ENCODE measurements around the gene ZFYVE9.
"Not testable (repeated sequence)": the region's sequence is repeated elsewhere in the genome, so short reads cannot be mapped to it uniquely, and the experiment has no call there.

ZFYVE9 gene, protein sequence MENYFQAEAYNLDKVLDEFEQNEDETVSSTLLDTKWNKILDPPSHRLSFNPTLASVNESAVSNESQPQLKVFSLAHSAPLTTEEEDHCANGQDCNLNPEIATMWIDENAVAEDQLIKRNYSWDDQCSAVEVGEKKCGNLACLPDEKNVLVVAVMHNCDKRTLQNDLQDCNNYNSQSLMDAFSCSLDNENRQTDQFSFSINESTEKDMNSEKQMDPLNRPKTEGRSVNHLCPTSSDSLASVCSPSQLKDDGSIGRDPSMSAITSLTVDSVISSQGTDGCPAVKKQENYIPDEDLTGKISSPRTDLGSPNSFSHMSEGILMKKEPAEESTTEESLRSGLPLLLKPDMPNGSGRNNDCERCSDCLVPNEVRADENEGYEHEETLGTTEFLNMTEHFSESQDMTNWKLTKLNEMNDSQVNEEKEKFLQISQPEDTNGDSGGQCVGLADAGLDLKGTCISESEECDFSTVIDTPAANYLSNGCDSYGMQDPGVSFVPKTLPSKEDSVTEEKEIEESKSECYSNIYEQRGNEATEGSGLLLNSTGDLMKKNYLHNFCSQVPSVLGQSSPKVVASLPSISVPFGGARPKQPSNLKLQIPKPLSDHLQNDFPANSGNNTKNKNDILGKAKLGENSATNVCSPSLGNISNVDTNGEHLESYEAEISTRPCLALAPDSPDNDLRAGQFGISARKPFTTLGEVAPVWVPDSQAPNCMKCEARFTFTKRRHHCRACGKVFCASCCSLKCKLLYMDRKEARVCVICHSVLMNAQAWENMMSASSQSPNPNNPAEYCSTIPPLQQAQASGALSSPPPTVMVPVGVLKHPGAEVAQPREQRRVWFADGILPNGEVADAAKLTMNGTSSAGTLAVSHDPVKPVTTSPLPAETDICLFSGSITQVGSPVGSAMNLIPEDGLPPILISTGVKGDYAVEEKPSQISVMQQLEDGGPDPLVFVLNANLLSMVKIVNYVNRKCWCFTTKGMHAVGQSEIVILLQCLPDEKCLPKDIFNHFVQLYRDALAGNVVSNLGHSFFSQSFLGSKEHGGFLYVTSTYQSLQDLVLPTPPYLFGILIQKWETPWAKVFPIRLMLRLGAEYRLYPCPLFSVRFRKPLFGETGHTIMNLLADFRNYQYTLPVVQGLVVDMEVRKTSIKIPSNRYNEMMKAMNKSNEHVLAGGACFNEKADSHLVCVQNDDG (N-terminal part only)

DNA sequence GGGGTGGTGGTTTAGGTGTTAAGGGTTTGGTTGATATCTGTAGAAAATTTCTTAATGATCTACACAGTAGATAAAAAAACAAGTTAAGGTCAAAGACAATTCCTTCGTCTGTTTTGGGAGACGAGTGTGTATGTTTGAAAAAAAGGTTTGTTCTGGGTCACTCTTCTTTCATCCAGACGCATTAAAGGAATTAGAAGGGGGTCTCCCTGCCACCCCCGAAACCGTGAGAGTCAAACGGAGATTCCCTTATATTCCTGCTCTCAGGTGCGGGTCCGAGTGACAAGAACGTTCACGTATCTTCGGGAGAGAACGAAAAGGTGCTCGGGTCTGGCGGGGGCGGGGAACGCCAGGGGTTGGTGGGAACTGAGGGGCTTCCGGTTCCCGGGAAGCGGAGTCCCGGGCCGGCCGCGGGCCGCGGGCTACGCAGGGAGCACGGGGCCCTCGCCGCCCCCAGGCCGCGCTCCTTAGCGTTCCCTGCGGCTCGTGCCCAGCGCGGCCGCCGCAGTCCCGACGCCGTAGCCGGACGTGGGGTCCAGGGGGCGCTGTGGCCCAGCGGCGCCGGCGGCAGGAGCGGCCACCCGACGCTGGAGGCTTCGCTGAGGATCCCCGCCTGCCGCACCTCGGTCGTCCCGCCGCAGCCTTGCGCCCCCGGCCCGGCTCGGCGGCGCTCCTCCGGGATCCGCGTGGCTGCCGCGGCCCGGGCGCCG lies at the start of gene ZFYVE9:
TSS of gene ZFYVE9 (plus strand) at position 577 of the 707 bp plus-strand sequence. CDS start 91,118 bp downstream, outside the sequence.
- Histone ChIP-seq H3K27ac (ENCODE audit: low read depth, low read length) (peak within 1 kb of the TSS; percentile 87), H3K27me3 (ENCODE audit: control insufficient read depth, insufficient read depth, low read length) (peaks cover 7% of the 10 kb centered on the region; the same call in 1 of the 2 replicates)

DNA sequence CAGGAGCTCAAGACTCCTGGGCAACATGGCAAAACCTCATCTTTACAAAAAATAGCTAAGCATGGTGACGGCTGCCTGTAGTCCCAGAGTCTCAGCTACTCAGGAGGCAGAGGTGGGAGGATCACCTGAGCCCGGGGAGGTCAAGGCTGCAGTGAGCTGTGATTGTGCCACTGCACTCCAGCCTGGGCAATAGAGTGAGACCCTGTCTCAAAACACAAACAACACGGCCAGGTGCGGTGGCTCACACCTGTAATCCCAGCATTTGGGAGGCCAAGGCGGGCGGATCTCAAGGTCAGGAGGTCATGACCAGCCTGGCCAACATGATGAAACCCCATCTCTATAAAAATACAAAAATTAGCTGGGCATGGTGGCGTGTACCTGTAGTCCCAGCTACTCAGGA lies 47.6 kb upstream of the ZFYVE9 start:
- not testable (repeated sequence) for H3K9ac ChIP-seq (ENCODE audit: low read length); H3K4me3 ChIP-seq (ENCODE audit: low read depth, low read length); H3K27ac ChIP-seq (ENCODE audit: low read depth, low read length); H3K9me3 ChIP-seq (ENCODE audit: control insufficient read depth, insufficient read depth, low read depth, low read length); H3K4me1 ChIP-seq (ENCODE audit: control insufficient read depth, insufficient read depth, low read length); H3K27me3 ChIP-seq (ENCODE audit: control insufficient read depth, insufficient read depth, low read length)
- H3K36me3 ChIP-seq (ENCODE audit: control insufficient read depth, insufficient read depth, low read length) = peaks cover 23% of the 10 kb centered on the region

More for the DNA sequence above, at the start of gene ZFYVE9:
- peak within 1 kb of the TSS; percentile 89 for H3K4me3 ChIP-seq (ENCODE audit: low read depth, low read length)
- no peaks in the 10 kb centered on the region for H3K4me1 ChIP-seq (ENCODE audit: control insufficient read depth, insufficient read depth, low read length)
- H3K9me3 ChIP-seq (ENCODE audit: control insufficient read depth, insufficient read depth, low read depth, low read length) = no peaks in the 10 kb centered on the region
- peak within 1 kb of the TSS; percentile 94 for H3K9ac ChIP-seq (ENCODE audit: low read length)
- H3K36me3 ChIP-seq (ENCODE audit: control insufficient read depth, insufficient read depth, low read length) = no peaks in the 10 kb centered on the region

DNA sequence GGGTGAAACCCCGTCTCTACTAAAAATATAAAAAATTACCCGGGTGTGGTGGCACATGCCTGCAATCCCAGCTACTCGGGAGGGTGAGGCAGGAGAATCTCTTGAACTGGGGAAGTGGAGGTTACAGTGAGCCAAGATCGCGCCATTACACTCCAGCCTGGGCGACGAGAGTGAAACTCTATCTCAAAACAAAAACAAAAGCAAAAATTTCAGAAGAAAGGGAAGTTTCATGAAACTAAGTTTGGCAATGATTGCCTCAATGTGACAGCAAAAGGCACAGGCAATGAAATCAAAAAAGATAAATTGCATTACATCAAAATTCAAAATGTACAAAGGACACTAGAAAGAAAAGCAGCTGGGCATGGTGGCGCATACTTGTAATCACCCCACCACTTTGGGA lies 45.7 kb upstream of the ZFYVE9 start:
- H3K4me1 ChIP-seq (ENCODE audit: control insufficient read depth, insufficient read depth, low read length) = no peaks in the 10 kb centered on the region
- H3K9ac ChIP-seq (ENCODE audit: low read length) = no peak overlapping the region
- H3K27me3 ChIP-seq (ENCODE audit: control insufficient read depth, insufficient read depth, low read length) = no peaks in the 10 kb centered on the region
- H3K9me3 ChIP-seq (ENCODE audit: control insufficient read depth, insufficient read depth, low read depth, low read length) = no peaks in the 10 kb centered on the region
- no peak overlapping the region for H3K4me3 ChIP-seq (ENCODE audit: low read depth, low read length)
- H3K36me3 ChIP-seq (ENCODE audit: control insufficient read depth, insufficient read depth, low read length) = peaks cover 5% of the 10 kb centered on the region
- no peak overlapping the region for H3K27ac ChIP-seq (ENCODE audit: low read depth, low read length)

DNA sequence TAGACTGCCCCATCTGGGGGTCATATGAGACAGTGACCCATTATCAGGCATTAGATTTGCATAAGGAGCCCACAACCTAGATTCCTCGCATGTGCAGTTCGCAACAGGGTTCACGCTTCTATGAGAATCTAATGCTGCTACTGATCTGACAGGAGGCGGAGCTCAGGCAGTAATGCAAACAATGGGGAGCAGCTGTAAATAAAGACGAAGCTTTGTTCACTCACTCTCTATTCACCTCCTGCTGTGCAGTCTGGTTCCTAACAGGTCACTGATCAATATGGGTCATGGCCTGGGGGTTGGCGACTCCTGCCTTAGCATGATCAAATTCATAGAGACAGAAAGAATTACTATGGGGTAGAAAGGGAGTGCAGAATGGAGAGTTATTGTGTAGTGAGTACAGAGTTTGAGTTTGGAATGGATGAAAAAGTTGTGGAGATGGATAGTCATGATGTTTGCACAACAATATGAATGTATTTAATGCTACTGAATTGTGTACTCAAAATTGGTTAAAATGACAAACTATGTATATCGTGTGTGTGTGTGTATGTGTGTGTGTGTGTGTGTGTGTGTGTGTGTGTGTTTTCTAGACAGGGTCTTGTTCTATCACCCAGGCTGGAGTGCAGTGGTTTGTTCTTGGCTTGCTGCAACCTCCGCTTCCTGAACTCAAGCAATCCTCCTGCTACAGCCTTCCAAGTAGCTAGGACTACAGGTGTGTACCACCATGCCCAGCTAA lies 43.6 kb upstream of the ZFYVE9 start:
- Histone ChIP-seq H3K36me3 (ENCODE audit: control insufficient read depth, insufficient read depth, low read length) (no peaks in the 10 kb centered on the region), H3K4me1 (ENCODE audit: control insufficient read depth, insufficient read depth, low read length) (peaks cover 3% of the 10 kb centered on the region; the same call in 1 of the 2 replicates), H3K27ac (ENCODE audit: low read depth, low read length) (no peak overlapping the region), H3K27me3 (ENCODE audit: control insufficient read depth, insufficient read depth, low read length) (no peaks in the 10 kb centered on the region), H3K9ac (ENCODE audit: low read length) (no peak overlapping the region), H3K4me3 (ENCODE audit: low read depth, low read length) (no peak overlapping the region), H3K9me3 (ENCODE audit: control insufficient read depth, insufficient read depth, low read depth, low read length) (no peaks in the 10 kb centered on the region)

DNA sequence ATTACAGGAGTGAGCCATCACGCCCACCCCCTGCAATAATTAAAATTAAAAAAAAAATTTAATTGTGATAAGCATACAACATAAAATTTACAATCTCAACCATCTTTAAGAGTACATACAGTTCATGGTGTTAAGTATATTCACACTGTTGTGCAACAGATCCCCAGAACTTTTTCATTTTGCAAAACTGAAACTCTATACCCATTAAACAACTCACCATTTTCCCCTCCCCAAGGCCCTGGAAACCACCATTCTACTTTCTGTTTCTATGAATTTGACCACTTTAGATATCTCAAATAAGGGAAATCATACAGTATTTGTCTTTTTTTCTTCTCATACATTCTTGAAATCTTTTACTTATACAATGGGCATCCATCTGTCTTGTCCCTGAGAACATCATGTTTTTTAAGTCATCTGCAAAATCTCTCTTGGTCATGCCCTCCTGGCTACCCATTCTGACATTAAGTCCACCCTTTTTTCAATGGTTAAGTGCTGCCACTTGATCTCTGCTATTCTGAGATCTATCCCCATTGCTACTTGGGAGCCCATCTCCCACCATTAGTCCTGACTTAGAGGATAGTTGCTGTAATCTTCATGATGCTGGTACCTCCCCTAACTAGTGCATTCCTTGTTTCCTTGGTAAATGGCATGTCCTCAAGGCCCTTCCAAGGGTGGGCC lies 39.4 kb upstream of the ZFYVE9 start:
- H3K27me3 ChIP-seq (ENCODE audit: control insufficient read depth, insufficient read depth, low read length) = no peaks in the 10 kb centered on the region
- H3K27ac ChIP-seq (ENCODE audit: low read depth, low read length) = no peak overlapping the region
- no peaks in the 10 kb centered on the region for H3K36me3 ChIP-seq (ENCODE audit: control insufficient read depth, insufficient read depth, low read length)
- H3K4me3 ChIP-seq (ENCODE audit: low read depth, low read length) = no peak overlapping the region
- no peaks in the 10 kb centered on the region for H3K9me3 ChIP-seq (ENCODE audit: control insufficient read depth, insufficient read depth, low read depth, low read length)
- peaks cover 5% of the 10 kb centered on the region; the same call in 1 of the 2 replicates for H3K4me1 ChIP-seq (ENCODE audit: control insufficient read depth, insufficient read depth, low read length)
- H3K9ac ChIP-seq (ENCODE audit: low read length) = no peak overlapping the region

DNA sequence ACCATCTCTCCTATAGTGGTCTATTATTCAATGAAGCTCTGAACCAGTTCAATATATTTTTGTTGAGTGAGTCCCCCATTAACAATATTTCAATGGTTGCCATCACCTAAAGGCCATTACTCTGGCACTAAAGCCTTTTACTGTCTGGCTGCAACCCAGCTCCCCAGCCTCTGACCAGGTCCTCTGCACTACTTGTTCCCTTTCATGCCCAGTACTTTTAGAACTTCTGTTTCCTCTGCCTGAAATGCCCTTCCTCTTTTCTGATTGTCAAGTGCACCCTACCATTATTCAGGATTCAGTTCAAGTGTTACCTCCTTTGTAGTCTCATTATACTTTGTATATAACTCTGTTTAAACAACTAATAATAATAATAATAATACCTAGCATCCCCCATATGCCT lies 30.4 kb upstream of the ZFYVE9 start:
- Histone ChIP-seq H3K4me1 (ENCODE audit: control insufficient read depth, insufficient read depth, low read length) (no peaks in the 10 kb centered on the region), H3K4me3 (ENCODE audit: low read depth, low read length) (no peak overlapping the region), H3K9ac (ENCODE audit: low read length) (no peak overlapping the region), H3K27me3 (ENCODE audit: control insufficient read depth, insufficient read depth, low read length) (no peaks in the 10 kb centered on the region), H3K36me3 (ENCODE audit: control insufficient read depth, insufficient read depth, low read length) (no peaks in the 10 kb centered on the region), H3K9me3 (ENCODE audit: control insufficient read depth, insufficient read depth, low read depth, low read length) (no peaks in the 10 kb centered on the region), H3K27ac (ENCODE audit: low read depth, low read length) (no peak overlapping the region)

DNA sequence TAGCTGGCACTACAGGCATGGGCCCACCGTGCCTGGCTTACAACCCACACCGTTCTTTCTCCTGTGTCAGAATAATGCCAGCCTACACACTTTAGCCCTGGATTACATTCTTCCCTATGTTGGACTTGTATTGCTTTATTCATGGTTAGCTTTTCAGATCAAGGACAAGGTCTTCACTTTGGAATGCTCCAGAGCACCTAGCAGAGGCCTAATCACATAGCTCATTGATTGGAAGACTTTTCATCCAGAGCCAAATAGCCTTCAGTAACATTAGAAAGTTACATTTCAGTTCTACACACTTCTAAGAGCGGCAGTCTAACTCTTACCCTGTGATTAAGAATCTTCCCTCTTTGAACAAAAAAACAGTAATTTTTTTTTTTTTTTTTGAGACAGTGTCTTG lies 29.4 kb upstream of the ZFYVE9 start:
- no peaks in the 10 kb centered on the region for H3K4me1 ChIP-seq (ENCODE audit: control insufficient read depth, insufficient read depth, low read length)

DNA sequence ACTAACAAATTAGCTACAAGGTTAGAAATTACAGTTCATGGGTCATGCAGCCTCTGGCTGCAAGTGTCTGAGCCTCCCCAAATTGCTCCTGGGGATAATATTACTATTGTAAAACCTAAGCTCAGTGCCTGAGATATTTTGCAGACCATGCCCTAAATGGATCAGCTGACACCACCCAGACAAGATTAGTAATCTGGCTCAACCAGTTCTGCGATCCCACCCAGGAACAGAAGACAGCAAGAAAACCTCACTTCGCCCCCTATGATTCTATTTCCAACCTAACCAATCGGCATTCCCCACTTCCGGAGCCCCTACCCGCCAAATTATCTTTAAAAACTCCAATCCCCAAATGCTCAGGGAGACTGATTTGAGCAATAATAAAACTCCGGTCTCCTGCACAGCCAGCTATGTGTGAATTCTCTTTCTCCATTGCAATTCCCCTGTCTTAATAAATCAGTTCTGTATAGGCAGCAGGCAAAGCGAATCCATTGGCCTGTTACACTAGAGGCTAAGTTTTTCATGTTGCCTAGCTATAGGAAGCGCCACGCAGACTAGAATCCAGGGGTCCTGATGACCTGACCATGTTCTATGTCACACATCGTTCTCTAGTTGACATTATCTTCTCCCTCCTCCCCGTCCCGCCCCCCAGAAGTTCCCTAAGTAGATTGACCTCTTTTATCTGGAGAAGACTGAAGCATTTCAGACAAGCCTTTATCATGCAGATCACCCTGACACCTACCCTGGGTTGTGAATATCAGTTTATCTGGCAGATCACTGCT lies 22.4 kb upstream of the ZFYVE9 start:
- no peaks in the 10 kb centered on the region for H3K36me3 ChIP-seq (ENCODE audit: control insufficient read depth, insufficient read depth, low read length)
- H3K4me3 ChIP-seq (ENCODE audit: low read depth, low read length) = no peak overlapping the region
- H3K4me1 ChIP-seq (ENCODE audit: control insufficient read depth, insufficient read depth, low read length) = peaks cover 14% of the 10 kb centered on the region
- H3K9me3 ChIP-seq (ENCODE audit: control insufficient read depth, insufficient read depth, low read depth, low read length) = no peaks in the 10 kb centered on the region
- H3K27ac ChIP-seq (ENCODE audit: low read depth, low read length) = no peak overlapping the region
- H3K27me3 ChIP-seq (ENCODE audit: control insufficient read depth, insufficient read depth, low read length) = no peaks in the 10 kb centered on the region; the same call in 1 of the 2 replicates
- no peak overlapping the region for H3K9ac ChIP-seq (ENCODE audit: low read length)

More for the DNA sequence above, 29.4 kb upstream of the ZFYVE9 start:
- H3K27me3 ChIP-seq (ENCODE audit: control insufficient read depth, insufficient read depth, low read length) = no peaks in the 10 kb centered on the region
- H3K9me3 ChIP-seq (ENCODE audit: control insufficient read depth, insufficient read depth, low read depth, low read length) = no peaks in the 10 kb centered on the region
- H3K27ac ChIP-seq (ENCODE audit: low read depth, low read length) = no peak overlapping the region
- no peak overlapping the region for H3K4me3 ChIP-seq (ENCODE audit: low read depth, low read length)
- no peak overlapping the region for H3K9ac ChIP-seq (ENCODE audit: low read length)
- H3K36me3 ChIP-seq (ENCODE audit: control insufficient read depth, insufficient read depth, low read length) = no peaks in the 10 kb centered on the region

DNA sequence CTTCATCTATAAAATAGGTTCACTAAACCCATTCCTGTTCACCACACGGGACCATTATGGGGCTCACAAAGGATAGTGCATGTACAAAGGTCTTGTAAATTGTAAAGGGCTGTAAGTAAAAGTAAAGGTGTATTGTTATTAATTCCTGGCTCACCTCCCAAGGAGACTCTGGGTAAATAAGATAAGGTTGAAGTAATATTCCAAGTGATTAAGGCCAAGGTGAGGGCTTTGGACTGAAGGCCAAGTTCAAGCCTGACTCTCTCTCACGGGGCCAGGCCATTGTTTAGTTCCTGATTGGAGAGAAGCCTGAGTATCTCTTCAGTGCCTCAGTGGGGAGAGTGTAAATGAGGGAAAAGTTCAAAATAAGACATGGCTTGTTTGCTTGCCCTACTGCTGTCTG lies 19.5 kb upstream of the ZFYVE9 start:
- Histone ChIP-seq H3K4me1 (ENCODE audit: control insufficient read depth, insufficient read depth, low read length) (peaks cover 14% of the 10 kb centered on the region), H3K27ac (ENCODE audit: low read depth, low read length) (no peak overlapping the region), H3K9ac (ENCODE audit: low read length) (no peak overlapping the region), H3K27me3 (ENCODE audit: control insufficient read depth, insufficient read depth, low read length) (peaks cover 4% of the 10 kb centered on the region; the same call in 1 of the 2 replicates), H3K36me3 (ENCODE audit: control insufficient read depth, insufficient read depth, low read length) (no peaks in the 10 kb centered on the region), H3K9me3 (ENCODE audit: control insufficient read depth, insufficient read depth, low read depth, low read length) (no peaks in the 10 kb centered on the region), H3K4me3 (ENCODE audit: low read depth, low read length) (no peak overlapping the region)

Measured in HUES6 (cell line).